A549 (cell line): ENCODE results near the gene PIP5K1B. TPM values are rescaled to one million over a fixed set of nuclear protein-coding genes. Genes with fewer than 3 reads are reported as not detected.

Source experiments
- ATAC-seq, 2 experiments: fragments of 200-7000 bp in 1 of 2; fragments of >200 bp in 1 of 2; cut with Nextera tagmentation in 1 of 2; cut with Tn5 transposase in 1 of 2; 3 replicates each; pipeline versions ENCODE4 v1.8.0 to v1.9.1; 2018 to 2020; ENCODE audit warnings: mild to moderate bottlenecking in 1 of 2, moderate library complexity in 1 of 2
- CTCF ChIA-PET: fragments of 300-600 bp; sonication (Branson Sonifier 250); formaldehyde crosslinking; extraction: SDS; loops from one replicate; lab custom pipeline; 2021; ENCODE audit warnings: antibody characterized with exemption, inconsistent platforms; lab: Yijun Ruan, JAX
- POLR2A ChIA-PET: fragments of 350-600 bp; formaldehyde crosslinking; extraction: SDS; loops from one replicate; lab custom pipeline; 2021; ENCODE audit warnings: antibody characterized with exemption, inconsistent platforms; lab: Yijun Ruan, JAX
- DNase-seq, 2 experiments: peaks; one replicate each; pipeline versions ENCODE4 v3.0.0 to v3.0.0-alpha.2; 2011 to 2016; ENCODE audit warnings: low read depth in 1 of 2, low spot score in 1 of 2
- FAIRE-seq: peaks from 2 replicates; lab custom pipeline; 2011; peaks lifted over from hg19 to GRCh38; lab: Jason Lieb, UNC
- H3K27ac ChIP-seq, 2 experiments: fragments of >200 bp; sonication (Bioruptor Twin); formaldehyde crosslinking; 3 replicates each; pipeline ENCODE4 v1.5.1; 2016 to 2017
- H3K4me1 ChIP-seq: fragments of >200 bp; sonication (Bioruptor Twin); formaldehyde crosslinking; 3 replicates; pipeline ENCODE4 v1.6.1; 2016
- H3K4me2 ChIP-seq: fragments of >200 bp; sonication (Bioruptor Twin); formaldehyde crosslinking; 3 replicates; pipeline ENCODE4 v1.6.1; 2016
- H3K4me3 ChIP-seq: fragments of >200 bp; sonication (Bioruptor Twin); formaldehyde crosslinking; 3 replicates; pipeline ENCODE4 v1.5.1; 2016
- H3K9me3 ChIP-seq: fragments of >200 bp; sonication (Bioruptor Twin); formaldehyde crosslinking; 3 replicates; pipeline ENCODE4 v1.6.1; 2016
- CBX2 ChIP-seq: fragments of 200-600 bp; sonication (generic); IDR thresholded peaks from 2 replicates; pipeline ENCODE4 v1.6.1; 2016; ENCODE audit warnings: low read depth, mild to moderate bottlenecking, borderline replicate concordance
- CEBPB ChIP-seq, 2 experiments: fragments of >200 bp in 1 of 2; sonication (Bioruptor Twin) in 1 of 2; formaldehyde crosslinking in 1 of 2; IDR thresholded peaks; 2 replicates each; pipeline ENCODE4 v1.6.1; 2012 to 2016
- EHF ChIP-seq: fragments of 250-450 bp; sonication (Bioruptor Pico); IDR thresholded peaks from 2 replicates; pipeline ENCODE4 v1.5.0; 2020; ENCODE audit warnings: mild to moderate bottlenecking
- EHMT2 ChIP-seq: fragments of 200-600 bp; sonication (generic); IDR thresholded peaks from 2 replicates; pipeline ENCODE4 v1.6.1; 2016; ENCODE audit warnings: antibody characterized with exemption, low read depth, mild to moderate bottlenecking, moderate library complexity
- ELK1 ChIP-seq: fragments of 150-350 bp; IDR thresholded peaks from 2 replicates; pipeline ENCODE4 v1.6.1; 2014; ENCODE audit warnings: low read depth, mild to moderate bottlenecking, low read length
- FOSL2 ChIP-seq, 2 experiments: fragments of 450-650 bp in 1 of 2; fragments of >200 bp in 1 of 2; sonication (Bioruptor Twin) in 1 of 2; formaldehyde crosslinking; IDR thresholded peaks; 2 replicates each; pipeline versions ENCODE4 v1.5.0 to v1.6.1; 2016 to 2020; ENCODE audit warnings: mild to moderate bottlenecking in 1 of 2, moderate library complexity in 1 of 2
- FOXS1 ChIP-seq: fragments of 250-450 bp; sonication (Bioruptor Pico); IDR thresholded peaks from 2 replicates; pipeline ENCODE4 v1.5.0; 2020; ENCODE audit warnings: mild to moderate bottlenecking, moderate library complexity
- HEYL ChIP-seq: fragments of 250-450 bp; sonication (Bioruptor Pico); IDR thresholded peaks from 2 replicates; pipeline ENCODE4 v1.8.0; 2021; ENCODE audit warnings: mild to moderate bottlenecking, moderate library complexity
- HOXA7 ChIP-seq: fragments of 250-450 bp; sonication (Bioruptor Pico); IDR thresholded peaks from 2 replicates; pipeline ENCODE4 v1.5.0; 2020; ENCODE audit warnings: mild to moderate bottlenecking, moderate library complexity
- HOXB13 ChIP-seq: fragments of 250-450 bp; sonication (Bioruptor Pico); IDR thresholded peaks from 2 replicates; pipeline ENCODE4 v1.5.0; 2020; ENCODE audit warnings: low read depth, mild to moderate bottlenecking, moderate library complexity
- HOXB5 ChIP-seq: fragments of 250-450 bp; sonication (Bioruptor Pico); IDR thresholded peaks from 2 replicates; pipeline ENCODE4 v1.5.0; 2020; ENCODE audit warnings: mild to moderate bottlenecking, moderate library complexity
- MAZ ChIP-seq: fragments of 150-350 bp; IDR thresholded peaks from 2 replicates; pipeline ENCODE4 v1.6.1; 2014; ENCODE audit warnings: antibody characterized with exemption, low read depth, low read length, borderline replicate concordance
- RAD21 ChIP-seq, 2 experiments: fragments of >200 bp in 1 of 2; sonication (Bioruptor Twin) in 1 of 2; formaldehyde crosslinking in 1 of 2; IDR thresholded peaks in 1 of 2; conservative IDR thresholded peaks in 1 of 2; 2 replicates in 1 of 2; 3 replicates in 1 of 2; pipeline ENCODE4 v1.6.1; 2012 to 2018; ENCODE audit warnings: inconsistent platforms in 1 of 2
- RCOR1 ChIP-seq: fragments of 150-350 bp; IDR thresholded peaks from 2 replicates; pipeline ENCODE4 v1.6.1; 2014; ENCODE audit warnings: antibody characterized with exemption, low read length, low read depth
- REST ChIP-seq: fragments of 200-600 bp; sonication (generic); IDR thresholded peaks from 2 replicates; pipeline ENCODE4 v1.6.1; 2016; ENCODE audit warnings: antibody characterized with exemption, mild to moderate bottlenecking, moderate library complexity
- SREBF2 ChIP-seq: fragments of 450-650 bp; IDR thresholded peaks from 2 replicates; pipeline ENCODE4 v1.6.1; 2014; ENCODE audit warnings: mild to moderate bottlenecking, moderate library complexity
- USF2 ChIP-seq: fragments of 450-650 bp; IDR thresholded peaks from 2 replicates; pipeline ENCODE4 v1.6.1; 2014; ENCODE audit warnings: antibody characterized with exemption
- ZC3H11A ChIP-seq: fragments of 450-650 bp; IDR thresholded peaks from 2 replicates; pipeline ENCODE4 v1.6.1; 2014; ENCODE audit warnings: antibody characterized with exemption, mild to moderate bottlenecking
- WGBS: methylation state at CpG from one replicate; pipeline ENCODE4 v1.1.6; 2017; ENCODE audit errors: missing lambda C conversion rate; 5-methylcytosine and 5-hydroxymethylcytosine counted together
- polyA plus RNA-seq, 4 experiments: library from polyadenylated mRNA; depleted of rRNA in 3 of 4; stranded (reverse); fragments of >200 nt; fragmentation: RNase III in 1 of 4; extraction: RNeasy Plus Mini Kit Qiagen cat#74134 plus additional on column Dnase treatment in 1 of 4; gene quantifications; 2 replicates in 3 of 4; 3 replicates in 1 of 4; pipeline ENCODE4 v1.2.3, GENCODE V29; 2011 to 2017
- TF ChIP-seq, protein P1 (sequence below): fragments of >200 bp; sonication (Bioruptor Twin); formaldehyde crosslinking; IDR thresholded peaks from 3 replicates; pipeline ENCODE4 v1.5.1; 2016
- TF ChIP-seq, protein P2 (sequence below): fragments of >200 bp; sonication (Bioruptor Twin); formaldehyde crosslinking; IDR thresholded peaks from 3 replicates; pipeline ENCODE4 v1.6.1; 2016
- TF ChIP-seq, protein P3 (sequence below): fragments of 250-450 bp; sonication (Bioruptor Pico); IDR thresholded peaks from 2 replicates; pipeline ENCODE4 v1.5.0; 2021; ENCODE audit warnings: mild to moderate bottlenecking, moderate library complexity, borderline replicate concordance
- TF ChIP-seq, protein P4 (sequence below): IDR thresholded peaks from 2 replicates; pipeline ENCODE4 v1.6.1; 2012
- TF ChIP-seq, protein P5 (sequence below): fragments of 250-450 bp; sonication (Bioruptor Pico); IDR thresholded peaks from 2 replicates; pipeline ENCODE4 v1.5.0; 2020; ENCODE audit warnings: low read depth, mild to moderate bottlenecking, moderate library complexity

The PIP5K1B gene
- polyA plus RNA-seq, 2 of the 4 experiments (the other 2 are of a cell fraction): not detected

- no peak for TF ChIP-seq SREBF2
- TF ChIP-seq, all 56 proteins: peak for 0
These were observed 162.0 kb downstream of the PIP5K1B start (continued) for GRCh38 chr9:68867066-68867465.

GRCh38 chr9:68869022-68869421 lies 164.0 kb downstream of the PIP5K1B start:
- POLR2A ChIA-PET: no interaction called here
- no peak for DNase-seq
- Histone ChIP-seq H3K4me1 (no peaks in the 10 kb centered on the region), H3K4me3 (no peak overlapping the region), H3K9me3 (no peaks in the 10 kb centered on the region), H3K4me2 (no peak overlapping the region)
- no peak for ATAC-seq
- TF ChIP-seq FOSL2 (IDR thresholded peaks at IDR 0.05) (no peak), FOSL2 (CRISPR knock-in tag; IDR thresholded peaks at IDR 0.05) (no peak), FOXS1 (CRISPR knock-in tag) (no peak), SREBF2 (no peak), CBX2 (no peak), HEYL (CRISPR knock-in tag) (no peak), RAD21 (conservative IDR thresholded peaks at IDR 0.05 in 1 of 2, IDR thresholded peaks at IDR 0.05 in 1 of 2) (no peak), EHMT2 (no peak), RCOR1 (no peak), CEBPB (IDR thresholded peaks at IDR 0.05) (no peak), HOXA7 (no peak), EHF (CRISPR knock-in tag) (no peak), REST (no peak)
- TF ChIP-seq, protein P1, sequence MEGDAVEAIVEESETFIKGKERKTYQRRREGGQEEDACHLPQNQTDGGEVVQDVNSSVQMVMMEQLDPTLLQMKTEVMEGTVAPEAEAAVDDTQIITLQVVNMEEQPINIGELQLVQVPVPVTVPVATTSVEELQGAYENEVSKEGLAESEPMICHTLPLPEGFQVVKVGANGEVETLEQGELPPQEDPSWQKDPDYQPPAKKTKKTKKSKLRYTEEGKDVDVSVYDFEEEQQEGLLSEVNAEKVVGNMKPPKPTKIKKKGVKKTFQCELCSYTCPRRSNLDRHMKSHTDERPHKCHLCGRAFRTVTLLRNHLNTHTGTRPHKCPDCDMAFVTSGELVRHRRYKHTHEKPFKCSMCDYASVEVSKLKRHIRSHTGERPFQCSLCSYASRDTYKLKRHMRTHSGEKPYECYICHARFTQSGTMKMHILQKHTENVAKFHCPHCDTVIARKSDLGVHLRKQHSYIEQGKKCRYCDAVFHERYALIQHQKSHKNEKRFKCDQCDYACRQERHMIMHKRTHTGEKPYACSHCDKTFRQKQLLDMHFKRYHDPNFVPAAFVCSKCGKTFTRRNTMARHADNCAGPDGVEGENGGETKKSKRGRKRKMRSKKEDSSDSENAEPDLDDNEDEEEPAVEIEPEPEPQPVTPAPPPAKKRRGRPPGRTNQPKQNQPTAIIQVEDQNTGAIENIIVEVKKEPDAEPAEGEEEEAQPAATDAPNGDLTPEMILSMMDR: no peak
- TF ChIP-seq, all 56 proteins: peak for 0
- FAIRE-seq: no peak
- 6% methylated on average over 3 of the region's 3 CpGs for WGBS
- no peak overlapping the region for H3K27ac ChIP-seq
- CTCF ChIA-PET: no interaction called here

DNA sequence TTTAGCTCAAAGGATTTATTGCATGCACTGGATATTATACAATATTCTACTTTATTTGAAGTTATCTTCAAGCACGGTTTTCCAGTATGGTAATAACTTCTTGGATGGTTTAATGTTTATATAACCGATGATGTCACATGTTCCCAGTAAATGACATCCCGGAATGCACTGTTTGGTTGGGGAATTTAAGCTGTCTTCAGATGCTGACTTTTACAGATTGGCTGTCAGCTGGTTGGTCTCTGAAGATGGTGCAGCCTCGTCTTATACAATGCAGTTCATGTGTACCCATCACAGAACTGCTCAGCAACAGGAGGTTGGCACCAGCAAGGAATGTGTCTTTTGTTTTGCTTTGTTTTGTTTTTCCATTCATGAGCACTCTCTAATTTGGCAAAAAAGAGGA lies 165.0 kb downstream of the PIP5K1B start:
- Histone ChIP-seq H3K9me3 (no peaks in the 10 kb centered on the region), H3K4me3 (no peak overlapping the region), H3K4me1 (no peaks in the 10 kb centered on the region), H3K4me2 (no peak overlapping the region), H3K27ac (no peak overlapping the region)
- DNase-seq (no peak), ATAC-seq (no peak), FAIRE-seq (no peak)
- ChIA-PET POLR2A (no interaction called here), CTCF (no interaction called here)
- under 1% methylated on average over 4 of the region's 4 CpGs for WGBS
- TF ChIP-seq, protein P2, sequence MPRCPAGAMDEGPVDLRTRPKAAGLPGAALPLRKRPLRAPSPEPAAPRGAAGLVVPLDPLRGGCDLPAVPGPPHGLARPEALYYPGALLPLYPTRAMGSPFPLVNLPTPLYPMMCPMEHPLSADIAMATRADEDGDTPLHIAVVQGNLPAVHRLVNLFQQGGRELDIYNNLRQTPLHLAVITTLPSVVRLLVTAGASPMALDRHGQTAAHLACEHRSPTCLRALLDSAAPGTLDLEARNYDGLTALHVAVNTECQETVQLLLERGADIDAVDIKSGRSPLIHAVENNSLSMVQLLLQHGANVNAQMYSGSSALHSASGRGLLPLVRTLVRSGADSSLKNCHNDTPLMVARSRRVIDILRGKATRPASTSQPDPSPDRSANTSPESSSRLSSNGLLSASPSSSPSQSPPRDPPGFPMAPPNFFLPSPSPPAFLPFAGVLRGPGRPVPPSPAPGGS: no peak
- TF ChIP-seq ZC3H11A: no peak
- TF ChIP-seq, protein P3, sequence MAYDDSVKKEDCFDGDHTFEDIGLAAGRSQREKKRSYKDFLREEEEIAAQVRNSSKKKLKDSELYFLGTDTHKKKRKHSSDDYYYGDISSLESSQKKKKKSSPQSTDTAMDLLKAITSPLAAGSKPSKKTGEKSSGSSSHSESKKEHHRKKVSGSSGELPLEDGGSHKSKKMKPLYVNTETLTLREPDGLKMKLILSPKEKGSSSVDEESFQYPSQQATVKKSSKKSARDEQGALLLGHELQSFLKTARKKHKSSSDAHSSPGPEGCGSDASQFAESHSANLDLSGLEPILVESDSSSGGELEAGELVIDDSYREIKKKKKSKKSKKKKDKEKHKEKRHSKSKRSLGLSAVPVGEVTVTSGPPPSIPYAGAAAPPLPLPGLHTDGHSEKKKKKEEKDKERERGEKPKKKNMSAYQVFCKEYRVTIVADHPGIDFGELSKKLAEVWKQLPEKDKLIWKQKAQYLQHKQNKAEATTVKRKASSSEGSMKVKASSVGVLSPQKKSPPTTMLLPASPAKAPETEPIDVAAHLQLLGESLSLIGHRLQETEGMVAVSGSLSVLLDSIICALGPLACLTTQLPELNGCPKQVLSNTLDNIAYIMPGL (CRISPR knock-in tag): no peak
- TF ChIP-seq, protein P4, sequence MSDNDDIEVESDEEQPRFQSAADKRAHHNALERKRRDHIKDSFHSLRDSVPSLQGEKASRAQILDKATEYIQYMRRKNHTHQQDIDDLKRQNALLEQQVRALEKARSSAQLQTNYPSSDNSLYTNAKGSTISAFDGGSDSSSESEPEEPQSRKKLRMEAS: no peak
- TF ChIP-seq HOXB13: no peak
- no peak for TF ChIP-seq SREBF2
- no peak for TF ChIP-seq MAZ
- TF ChIP-seq ELK1: no peak
- no peak for TF ChIP-seq USF2
- no peak for TF ChIP-seq HOXB5 (CRISPR knock-in tag)
- TF ChIP-seq, protein P5, sequence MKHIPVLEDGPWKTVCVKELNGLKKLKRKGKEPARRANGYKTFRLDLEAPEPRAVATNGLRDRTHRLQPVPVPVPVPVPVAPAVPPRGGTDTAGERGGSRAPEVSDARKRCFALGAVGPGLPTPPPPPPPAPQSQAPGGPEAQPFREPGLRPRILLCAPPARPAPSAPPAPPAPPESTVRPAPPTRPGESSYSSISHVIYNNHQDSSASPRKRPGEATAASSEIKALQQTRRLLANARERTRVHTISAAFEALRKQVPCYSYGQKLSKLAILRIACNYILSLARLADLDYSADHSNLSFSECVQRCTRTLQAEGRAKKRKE (CRISPR knock-in tag): no peak
